GM18520 (cell line): ENCODE measurements around the gene ECE2.
"Not testable (repeated sequence)": the region's sequence is repeated elsewhere in the genome, so short reads cannot be mapped to it uniquely, and the experiment has no call there.

Experiments used
- ATAC-seq: cut with Tn5 transposase; IDR thresholded peaks from one replicate; pipeline ENCODE4 v1.9.1; 2021; ENCODE audit not compliant: unreplicated experiment

Gene ECE2

DNA sequence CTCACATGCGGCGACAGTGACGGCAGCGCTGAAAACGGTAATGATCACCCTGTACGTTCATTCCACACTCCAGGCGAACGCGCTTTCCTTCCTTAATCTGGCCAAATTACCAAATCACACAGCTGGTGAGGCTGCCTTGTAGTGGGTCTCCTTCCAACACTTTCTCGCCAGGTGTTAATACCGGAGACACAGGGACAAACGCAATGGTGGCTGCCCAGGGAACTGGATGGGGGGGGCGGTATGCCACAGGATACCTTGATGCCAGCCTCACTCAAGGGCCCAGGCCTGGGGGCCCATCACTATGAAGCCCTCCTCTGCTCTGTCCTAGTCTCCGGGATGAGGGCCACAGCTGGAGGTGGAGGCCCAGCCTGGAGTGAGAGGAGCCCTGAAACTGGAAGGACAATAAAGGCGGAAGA, 13.1 kb upstream of the ECE2 start:
- ATAC-seq, result no peak

DNA sequence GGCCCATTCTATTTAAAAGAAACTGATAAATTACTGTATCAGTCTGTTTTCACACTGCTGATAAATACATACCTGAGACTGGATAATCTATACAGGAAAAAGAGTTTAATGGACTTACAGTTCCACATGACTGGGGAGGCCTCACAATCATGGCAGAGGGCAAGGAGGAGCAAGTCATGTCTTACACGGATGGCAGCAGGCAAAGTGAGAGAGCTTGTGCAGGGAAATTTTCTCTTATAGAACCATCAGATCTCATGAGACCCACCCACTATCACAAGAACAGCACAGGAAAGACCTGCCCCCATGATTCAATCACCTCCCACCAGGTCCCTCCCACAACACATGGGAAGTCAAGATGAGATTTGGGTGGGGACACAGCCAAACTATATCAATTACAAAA, 8.6 kb upstream of the ECE2 start:
- ATAC-seq, result not testable (repeated sequence)

DNA sequence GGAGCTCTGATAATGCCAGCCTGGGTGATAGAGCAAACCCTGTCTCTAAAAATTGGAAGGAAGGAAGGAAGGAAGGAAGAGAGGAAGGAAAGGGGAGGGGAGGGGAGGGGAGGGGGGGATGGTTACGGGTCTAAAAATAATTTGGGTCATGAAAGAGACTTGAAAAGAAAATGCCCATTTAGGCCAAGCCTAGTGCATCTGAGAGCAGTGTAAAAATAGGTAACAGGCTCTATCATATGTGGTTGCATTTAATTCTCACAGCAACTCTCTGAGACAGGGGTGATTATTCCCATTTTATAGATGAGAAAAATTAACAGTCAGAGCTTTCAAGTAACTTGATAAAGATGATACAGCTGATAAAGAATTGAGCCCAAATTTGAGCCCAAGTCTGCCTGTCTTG, 3.6 kb upstream of the ECE2 start:
- ATAC-seq, result no peak

DNA sequence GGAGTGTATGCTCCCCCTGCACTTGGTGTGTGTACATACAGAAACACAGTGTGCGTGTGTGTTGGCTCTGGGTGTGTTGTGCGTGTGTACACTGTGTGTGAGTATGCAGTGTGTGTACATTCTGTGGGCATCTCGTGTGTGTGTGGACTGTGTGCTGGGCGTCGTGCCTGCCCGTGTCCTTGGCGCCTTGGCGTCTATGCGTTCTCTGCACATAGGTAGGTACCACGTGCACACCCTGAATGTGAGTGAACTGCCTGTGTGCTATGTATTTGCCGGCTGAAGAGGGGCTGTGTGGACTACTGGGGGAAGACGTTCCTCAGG, 481 bp upstream of the ECE2 start:
- ATAC-seq, result no peak

DNA sequence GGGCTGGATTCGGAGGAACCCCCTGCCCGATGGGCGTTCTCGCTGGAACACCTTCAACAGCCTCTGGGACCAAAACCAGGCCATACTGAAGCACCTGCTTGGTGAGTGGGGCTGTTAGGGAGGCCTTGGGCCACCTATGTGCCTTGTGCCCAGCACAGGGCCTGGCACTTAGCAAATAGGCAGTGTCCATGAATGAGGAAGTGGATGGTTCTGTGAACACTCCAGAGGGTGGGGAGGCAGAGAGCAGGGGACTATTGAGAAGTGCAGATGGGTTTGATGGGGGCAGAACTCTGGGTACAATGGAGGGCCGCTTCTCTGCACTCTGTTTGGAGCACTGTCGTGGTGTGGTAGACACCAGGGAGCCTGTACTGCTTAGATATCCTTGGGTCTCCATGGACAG, 1.5 kb downstream of the ECE2 start:
- ATAC-seq, result no peak

DNA sequence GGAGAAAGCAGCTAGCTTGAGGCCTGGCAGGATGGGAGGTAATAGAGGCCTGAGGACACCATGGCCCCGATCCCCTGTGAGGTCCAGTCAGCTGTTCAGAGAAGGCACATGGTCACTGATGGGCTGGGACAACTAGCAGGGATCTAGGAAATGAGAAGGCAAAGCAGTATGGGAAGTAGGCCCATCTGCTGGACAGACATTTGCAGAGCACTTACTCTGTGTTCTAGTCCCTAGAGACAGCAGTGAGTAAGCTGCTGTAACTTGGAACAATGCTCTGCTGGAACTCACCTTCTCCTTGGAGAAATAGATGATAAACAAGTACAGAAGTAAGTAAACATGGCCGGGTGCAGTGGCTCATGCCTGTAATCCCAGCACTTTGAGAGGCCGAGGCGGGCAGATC, 7.1 kb downstream of the ECE2 start:
- ATAC-seq, result no peak

DNA sequence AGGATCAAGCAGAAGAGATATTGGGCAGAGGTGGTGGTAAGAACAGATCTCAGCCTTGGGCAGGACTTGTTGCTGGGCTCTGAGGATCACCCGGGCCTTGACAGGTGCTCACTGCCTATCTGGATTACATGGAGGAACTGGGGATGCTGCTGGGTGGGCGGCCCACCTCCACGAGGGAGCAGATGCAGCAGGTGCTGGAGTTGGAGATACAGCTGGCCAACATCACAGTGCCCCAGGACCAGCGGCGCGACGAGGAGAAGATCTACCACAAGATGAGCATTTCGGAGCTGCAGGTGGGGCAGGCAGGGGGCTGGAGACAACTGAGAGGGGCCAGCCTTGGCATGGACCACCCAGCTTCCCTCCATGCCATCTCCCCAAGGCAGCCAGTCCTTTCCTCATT, 7.9 kb downstream of the ECE2 start:
- ATAC-seq, result no peak

DNA sequence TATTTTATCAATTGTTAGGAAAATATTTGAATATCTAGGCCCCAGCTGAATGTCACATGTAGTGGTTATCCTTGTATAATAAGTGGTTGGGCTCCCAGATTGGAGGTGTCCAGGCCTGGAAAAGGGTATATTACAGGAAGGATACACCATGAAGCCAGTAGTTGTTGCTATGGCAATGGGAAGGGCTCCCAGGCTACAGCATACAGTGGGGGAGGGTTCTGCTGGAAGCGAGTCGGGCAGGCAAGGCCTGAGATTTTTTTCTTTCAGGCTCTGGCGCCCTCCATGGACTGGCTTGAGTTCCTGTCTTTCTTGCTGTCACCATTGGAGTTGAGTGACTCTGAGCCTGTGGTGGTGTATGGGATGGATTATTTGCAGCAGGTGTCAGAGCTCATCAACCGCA, 8.9 kb downstream of the ECE2 start:
- no peak for ATAC-seq

DNA sequence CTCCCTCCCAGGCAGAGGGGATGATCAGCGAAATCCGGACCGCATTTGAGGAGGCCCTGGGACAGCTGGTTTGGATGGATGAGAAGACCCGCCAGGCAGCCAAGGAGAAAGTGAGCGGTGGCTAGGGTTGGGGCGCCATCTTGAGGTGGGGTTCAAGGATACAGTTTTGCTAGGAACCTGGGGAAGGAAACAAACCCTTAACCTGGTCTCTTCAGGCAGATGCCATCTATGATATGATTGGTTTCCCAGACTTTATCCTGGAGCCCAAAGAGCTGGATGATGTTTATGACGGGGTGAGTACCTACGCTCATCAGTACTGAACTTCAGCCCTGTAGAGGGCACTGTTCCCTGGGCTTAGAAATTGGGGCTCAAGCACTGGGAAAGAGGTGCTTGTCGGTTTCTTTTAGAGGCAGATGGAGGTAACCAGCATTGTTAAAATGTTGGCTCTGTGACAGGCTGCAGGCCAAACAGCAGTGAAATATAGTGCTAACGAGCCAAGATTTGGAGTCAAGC, 13.7 kb downstream of the ECE2 start:
- ATAC-seq, result no peak

DNA sequence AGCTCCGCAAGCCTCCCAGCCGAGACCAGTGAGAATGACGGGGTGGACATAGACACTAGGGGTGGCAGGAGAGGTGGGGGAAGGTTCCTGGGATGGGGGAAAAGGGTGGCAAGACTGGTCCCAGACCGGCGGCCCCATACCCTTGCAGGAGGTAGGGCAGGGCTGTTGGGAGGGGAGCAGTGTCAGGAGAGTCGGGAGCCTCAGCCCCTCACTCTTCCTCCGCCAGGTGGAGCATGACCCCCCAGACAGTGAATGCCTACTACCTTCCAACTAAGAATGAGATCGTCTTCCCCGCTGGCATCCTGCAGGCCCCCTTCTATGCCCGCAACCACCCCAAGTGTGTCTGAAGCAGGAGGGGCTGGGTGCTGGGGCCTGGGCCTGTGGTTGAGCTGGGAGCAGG, 14.5 kb downstream of the ECE2 start:
- ATAC-seq, result no peak

DNA sequence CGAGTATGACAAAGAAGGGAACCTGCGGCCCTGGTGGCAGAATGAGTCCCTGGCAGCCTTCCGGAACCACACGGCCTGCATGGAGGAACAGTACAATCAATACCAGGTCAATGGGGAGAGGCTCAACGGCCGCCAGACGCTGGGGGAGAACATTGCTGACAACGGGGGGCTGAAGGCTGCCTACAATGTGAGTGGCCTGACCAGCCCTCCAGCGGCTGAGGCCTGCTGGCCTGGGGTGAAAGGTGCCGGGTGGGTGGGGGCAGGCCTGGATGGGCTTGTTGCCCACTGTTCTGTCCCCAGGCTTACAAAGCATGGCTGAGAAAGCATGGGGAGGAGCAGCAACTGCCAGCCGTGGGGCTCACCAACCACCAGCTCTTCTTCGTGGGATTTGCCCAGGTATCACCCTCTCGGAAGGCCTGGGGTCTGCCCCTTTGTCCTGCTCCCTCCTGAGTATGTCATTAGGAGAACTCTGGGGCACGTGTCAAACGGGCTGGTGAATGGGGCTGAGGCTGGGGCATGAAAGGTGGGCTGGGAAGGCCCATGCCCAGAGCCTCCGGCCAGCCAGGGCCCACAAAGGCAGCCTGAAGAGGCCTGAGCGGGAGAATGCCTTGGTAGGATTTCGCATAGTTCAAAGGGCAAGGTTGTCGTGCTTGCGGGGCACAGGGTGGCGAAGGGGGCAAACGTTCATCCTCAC, 15.4 kb downstream of the ECE2 start:
- ATAC-seq, result no peak

DNA sequence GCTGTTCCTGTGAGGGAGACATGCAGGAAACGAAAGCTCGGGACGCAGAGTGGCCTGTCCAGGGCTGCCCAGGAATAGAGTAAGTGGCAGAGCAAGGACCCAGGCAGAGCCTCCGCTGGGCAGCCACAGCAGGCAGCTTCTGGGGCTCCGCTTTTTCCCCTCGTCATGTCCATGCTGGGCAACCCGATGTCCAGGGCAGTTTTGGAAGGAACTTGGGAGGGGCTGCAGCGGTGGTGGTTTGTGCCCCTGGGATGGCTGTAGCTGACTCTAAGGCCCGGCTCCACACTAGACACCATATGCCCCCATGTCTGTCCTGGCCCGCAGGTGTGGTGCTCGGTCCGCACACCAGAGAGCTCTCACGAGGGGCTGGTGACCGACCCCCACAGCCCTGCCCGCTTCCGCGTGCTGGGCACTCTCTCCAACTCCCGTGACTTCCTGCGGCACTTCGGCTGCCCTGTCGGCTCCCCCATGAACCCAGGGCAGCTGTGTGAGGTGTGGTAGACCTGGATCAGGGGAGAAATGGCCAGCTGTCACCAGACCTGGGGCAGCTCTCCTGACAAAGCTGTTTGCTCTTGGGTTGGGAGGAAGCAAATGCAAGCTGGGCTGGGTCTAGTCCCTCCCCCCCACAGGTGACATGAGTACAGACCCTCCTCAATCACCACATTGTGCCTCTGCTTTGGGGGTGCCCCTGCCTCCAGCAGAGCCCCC, 16.1 kb downstream of the ECE2 start:
- ATAC-seq, result no peak

DNA sequence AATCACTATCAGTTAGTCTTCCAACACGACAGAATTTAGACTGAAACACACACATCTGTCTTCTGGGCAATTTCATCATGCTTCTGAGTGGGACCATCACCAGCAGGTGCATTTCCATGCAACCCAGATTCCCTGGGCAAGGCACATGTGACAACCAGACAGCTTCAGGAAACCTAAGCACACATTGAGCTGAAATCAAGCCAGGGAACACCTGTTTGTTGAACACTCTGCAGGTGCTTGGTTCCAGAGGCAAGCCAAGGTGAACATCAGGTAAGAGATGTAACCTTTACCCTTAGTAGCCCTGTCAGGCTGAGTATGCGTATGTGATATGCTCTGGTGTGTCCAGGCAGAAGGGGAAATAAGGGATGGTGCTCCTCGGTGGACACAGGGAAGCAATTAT, 19.9 kb downstream of the ECE2 start:
- ATAC-seq, result no peak

DNA sequence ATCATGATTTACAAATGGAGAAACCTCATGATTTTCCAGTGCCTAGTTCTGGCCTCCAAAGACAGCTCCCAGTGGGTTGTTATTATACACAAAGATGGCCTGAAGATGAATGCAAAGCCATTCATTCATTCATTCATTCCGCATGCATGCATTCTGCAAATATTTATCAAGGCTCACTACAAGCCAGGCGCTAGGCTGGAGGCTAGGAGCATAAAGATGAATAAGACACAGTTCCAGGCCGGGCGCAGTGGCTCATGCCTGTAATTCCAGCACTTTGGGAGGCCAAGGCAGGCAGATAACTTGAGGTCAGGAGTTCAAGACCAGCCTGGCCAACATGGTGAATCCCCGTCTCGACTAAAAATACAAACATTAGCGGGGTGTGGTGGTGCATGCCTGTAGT, 20.8 kb downstream of the ECE2 start:
- no peak for ATAC-seq

DNA sequence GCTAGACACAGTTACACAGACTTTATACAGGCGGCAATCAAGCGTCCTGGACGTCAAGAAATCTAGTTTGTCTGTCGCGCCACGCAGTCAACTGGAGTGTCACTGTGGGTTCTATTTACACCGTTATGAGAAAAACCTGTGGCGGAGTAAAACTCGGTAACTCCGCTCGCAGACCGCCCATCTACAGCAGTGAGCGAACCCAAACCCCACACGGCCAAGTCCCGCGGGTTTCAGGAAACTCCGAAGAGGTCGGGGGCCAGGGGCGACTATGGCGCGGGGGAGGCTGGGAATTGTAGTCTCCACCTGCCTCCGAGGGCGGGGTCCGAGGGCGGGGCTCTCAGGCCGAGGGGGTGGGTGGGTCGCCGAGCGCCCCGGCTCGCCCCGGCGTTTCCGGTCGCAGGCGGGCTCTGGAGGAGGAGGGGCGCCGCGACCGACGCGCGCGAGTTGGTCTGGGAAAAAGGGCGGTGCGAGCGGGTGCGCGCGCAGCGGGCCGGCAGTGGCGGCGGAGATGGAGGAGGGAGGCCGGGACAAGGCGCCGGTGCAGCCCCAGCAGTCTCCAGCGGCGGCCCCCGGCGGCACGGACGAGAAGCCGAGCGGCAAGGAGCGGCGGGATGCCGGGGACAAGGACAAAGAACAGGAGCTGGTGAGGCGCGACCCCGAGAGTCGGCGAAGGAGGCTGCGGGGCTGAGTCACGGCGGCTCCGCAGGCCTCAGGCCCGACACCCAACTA, 23.1 kb downstream of the ECE2 start, which contains the start of gene PSMD2:
Gene PSMD2 (plus strand): TSS at position 483 of the 729 bp plus-strand sequence. CDS start 26 bp downstream, at position 509.
- peak; percentile 95 for ATAC-seq

DNA sequence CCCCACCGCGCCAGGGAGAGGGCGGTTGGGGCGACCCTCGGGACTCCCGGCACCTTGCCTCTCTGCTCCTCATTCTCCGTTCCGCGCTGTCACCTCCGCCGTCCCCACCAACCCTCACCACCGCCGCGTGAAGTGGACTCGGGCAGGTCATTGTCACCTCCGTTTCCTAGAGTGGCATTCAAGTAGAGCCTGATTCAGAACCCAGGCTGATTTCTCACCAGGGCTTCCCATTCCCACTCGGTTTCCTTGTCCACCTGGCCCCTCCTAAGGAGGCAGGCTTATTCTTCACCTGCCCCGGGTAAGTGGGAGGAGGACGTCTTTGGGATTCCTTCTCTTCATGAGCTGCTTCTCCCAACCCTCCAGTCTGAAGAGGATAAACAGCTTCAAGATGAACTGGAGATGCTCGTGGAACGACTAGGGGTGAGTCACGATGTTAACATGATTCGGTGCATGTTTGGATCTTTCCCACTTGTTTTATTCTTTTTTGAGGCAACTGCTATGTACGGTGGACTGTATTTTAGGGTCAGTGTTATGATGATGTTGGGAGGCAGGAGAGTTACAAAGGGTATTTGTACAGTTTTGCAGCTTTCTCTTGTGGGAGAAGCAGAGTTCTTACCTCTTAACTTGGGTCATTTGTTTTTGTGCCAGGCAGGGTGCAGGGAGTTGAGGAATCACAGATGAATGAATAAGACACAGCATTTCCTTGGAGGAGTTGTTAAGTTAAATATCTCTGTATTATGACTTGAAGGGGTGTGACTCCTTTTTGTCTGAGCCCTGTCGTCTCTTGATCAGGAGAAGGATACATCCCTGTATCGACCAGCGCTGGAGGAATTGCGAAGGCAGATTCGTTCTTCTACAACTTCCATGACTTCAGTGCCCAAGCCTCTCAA, 23.9 kb downstream of the ECE2 start:
- ATAC-seq, result no peak

DNA sequence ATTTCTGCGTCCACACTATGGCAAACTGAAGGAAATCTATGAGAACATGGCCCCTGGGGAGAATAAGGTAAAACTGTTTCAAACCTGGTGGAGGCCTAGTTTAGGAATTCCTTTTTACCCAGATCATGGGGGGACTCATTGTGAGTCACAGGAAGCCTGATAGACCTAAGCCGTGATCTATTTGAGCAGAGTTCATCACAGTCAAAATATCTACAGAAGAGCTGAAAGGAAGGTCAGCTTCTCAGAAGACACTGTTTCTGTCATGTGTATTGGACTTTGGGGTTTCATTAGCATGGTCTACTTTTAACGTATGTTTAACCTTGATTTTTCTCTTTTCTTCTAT, 24.5 kb downstream of the ECE2 start:
- ATAC-seq, result no peak

DNA sequence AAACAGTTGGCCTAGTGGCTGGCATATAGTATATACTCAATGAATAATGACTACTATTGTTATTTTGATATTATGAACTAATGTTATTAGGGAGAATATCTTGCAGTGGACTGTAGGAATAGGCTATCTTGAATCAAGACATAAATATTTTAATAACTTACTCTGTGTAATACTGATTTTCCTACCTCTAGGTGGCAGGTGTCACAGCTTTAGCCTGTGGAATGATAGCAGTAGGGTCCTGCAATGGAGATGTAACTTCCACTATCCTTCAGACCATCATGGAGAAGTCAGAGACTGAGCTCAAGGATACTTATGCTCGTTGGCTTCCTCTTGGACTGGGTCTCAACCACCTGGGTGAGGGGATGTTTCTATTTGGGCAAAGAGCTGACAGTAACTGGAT, 29.8 kb downstream of the ECE2 start:
- no peak for ATAC-seq

DNA sequence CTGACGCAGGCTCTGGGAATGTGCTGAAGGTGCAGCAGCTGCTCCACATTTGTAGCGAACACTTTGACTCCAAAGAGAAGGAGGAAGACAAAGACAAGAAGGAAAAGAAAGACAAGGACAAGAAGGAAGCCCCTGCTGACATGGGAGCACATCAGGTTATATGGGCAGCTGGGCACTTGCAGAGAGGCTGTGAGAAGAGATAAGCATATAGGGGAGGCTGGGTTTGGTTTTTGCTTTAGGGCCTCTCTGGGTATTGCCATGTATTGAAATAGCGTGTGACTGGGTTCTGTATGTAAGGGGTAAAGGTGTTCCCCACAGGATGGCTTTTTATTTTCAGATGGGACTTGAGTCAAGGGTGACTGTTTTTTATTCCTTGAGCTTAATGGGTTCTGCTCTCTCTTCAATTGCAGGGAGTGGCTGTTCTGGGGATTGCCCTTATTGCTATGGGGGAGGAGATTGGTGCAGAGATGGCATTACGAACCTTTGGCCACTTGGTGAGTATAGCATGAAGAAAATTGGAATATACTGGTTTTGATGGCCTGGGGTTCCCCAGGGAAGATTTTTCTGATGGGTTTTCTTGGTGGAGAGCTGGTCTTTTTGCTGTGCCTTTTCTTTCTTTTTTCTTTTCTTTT, 30.6 kb downstream of the ECE2 start:
- no peak for ATAC-seq

DNA sequence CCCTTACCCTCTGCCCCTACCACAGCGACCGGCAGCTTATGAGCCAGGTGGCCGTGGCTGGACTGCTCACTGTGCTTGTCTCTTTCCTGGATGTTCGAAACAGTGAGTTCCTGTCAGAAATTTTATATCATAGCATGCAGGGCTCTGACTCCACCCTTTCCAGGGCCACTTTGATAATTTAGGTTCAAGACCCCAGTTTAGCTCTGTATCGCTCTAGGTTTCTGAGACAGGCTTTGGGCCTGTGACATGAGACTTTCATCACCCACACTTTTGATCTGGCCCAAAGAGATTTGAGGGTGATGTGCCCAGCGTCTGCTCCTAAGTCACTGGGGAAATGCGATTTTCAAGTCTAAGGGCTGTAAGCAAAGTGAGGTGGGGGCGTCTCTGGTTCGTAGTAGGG, 32.1 kb downstream of the ECE2 start:
- ATAC-seq, result no peak

DNA sequence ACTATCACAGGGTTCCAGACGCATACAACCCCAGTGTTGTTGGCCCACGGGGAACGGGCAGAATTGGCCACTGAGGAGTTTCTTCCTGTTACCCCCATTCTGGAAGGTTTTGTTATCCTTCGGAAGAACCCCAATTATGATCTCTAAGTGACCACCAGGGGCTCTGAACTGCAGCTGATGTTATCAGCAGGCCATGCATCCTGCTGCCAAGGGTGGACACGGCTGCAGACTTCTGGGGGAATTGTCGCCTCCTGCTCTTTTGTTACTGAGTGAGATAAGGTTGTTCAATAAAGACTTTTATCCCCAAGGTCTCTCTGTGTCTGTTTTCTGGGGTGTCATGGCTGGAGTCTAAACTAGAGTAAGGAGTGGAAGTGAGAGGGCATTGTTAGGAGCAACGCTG, 32.9 kb downstream of the ECE2 start:
- no peak for ATAC-seq
